PC-9 (cell line): ENCODE results near the gene APOBEC3C. TPM values are rescaled to one million over a fixed set of nuclear protein-coding genes. Genes with fewer than 3 reads are reported as not detected.
"Not testable (repeated sequence)": the region's sequence is repeated elsewhere in the genome, so short reads cannot be mapped to it uniquely, and the experiment has no call there.

Experiments used
- BruUV-seq: library from RNA; stranded (reverse); fragments of 400-500 nt; replicated peaks from 2 replicates; lab custom pipeline; 2021; lab: Mats Ljungman, UMichigan
- CTCF ChIA-PET: fragments of 300-600 bp; sonication (Branson Sonifier 250); formaldehyde crosslinking; loops from one replicate; lab custom pipeline; 2022; ENCODE audit warnings: antibody characterized with exemption; lab: Charles Lee
- POLR2A ChIA-PET: fragments of 300-600 bp; sonication (Branson Sonifier 250); formaldehyde crosslinking; loops from one replicate; lab custom pipeline; 2022; ENCODE audit warnings: antibody characterized with exemption; ENCODE audit not compliant: unreplicated experiment; lab: Charles Lee
- DNase-seq, 2 experiments: peaks; one replicate each; pipeline versions ENCODE4 v3.0.0 to v3.0.0-alpha.2; 2015 to 2022; ENCODE audit warnings: mixed read lengths in 1 of 2
- H2AFZ ChIP-seq: fragments of 200-600 bp; sonication (generic); 2 replicates; pipeline ENCODE4 v1.8.1; 2017; ENCODE audit warnings: antibody characterized with exemption
- H3F3A ChIP-seq: fragments of 200-600 bp; sonication (generic); 2 replicates; pipeline ENCODE4 v1.8.1; 2017; ENCODE audit warnings: antibody characterized with exemption, mild to moderate bottlenecking, low read depth; ENCODE audit not compliant: insufficient read depth
- H3K27ac ChIP-seq: fragments of 200-600 bp; sonication (generic); 2 replicates; pipeline ENCODE4 v1.6.1; 2016; ENCODE audit warnings: mixed run types
- H3K27me3 ChIP-seq: fragments of 200-600 bp; sonication (generic); 2 replicates; pipeline ENCODE4 v1.6.1; 2016; ENCODE audit warnings: low read depth, mixed run types; ENCODE audit not compliant: insufficient read depth
- H3K36me3 ChIP-seq: fragments of 200-600 bp; sonication (generic); 2 replicates; pipeline ENCODE4 v1.6.1; 2016; ENCODE audit warnings: low read depth, mixed run types
- H3K4me1 ChIP-seq: fragments of 200-600 bp; sonication (generic); replicated peaks from 2 replicates; pipeline ENCODE4 v1.6.1; 2016; ENCODE audit warnings: mixed run types; ENCODE audit not compliant: insufficient read depth
- H3K4me2 ChIP-seq: fragments of 200-600 bp; sonication (generic); 2 replicates; pipeline ENCODE4 v1.6.1; 2017; ENCODE audit warnings: mixed run types
- H3K4me3 ChIP-seq: fragments of 200-600 bp; sonication (generic); 2 replicates; pipeline ENCODE4 v1.6.1; 2016; ENCODE audit warnings: mixed run types
- H3K79me2 ChIP-seq: fragments of 200-600 bp; sonication (generic); 2 replicates; pipeline ENCODE4 v1.6.1; 2017; ENCODE audit warnings: low read depth, mixed run types
- H3K9me2 ChIP-seq: fragments of 200-600 bp; sonication (generic); 2 replicates; pipeline ENCODE4 v1.8.1; 2017; ENCODE audit warnings: mild to moderate bottlenecking; ENCODE audit not compliant: insufficient read depth
- H3K9me3 ChIP-seq: fragments of 200-600 bp; sonication (generic); 2 replicates; pipeline ENCODE4 v1.8.1; 2016; ENCODE audit warnings: low read depth; ENCODE audit not compliant: insufficient read depth
- H4K20me1 ChIP-seq: fragments of 200-600 bp; sonication (generic); 2 replicates; pipeline ENCODE4 v1.8.1; 2017; ENCODE audit not compliant: insufficient read depth
- EZH2 ChIP-seq: fragments of 200-600 bp; sonication (generic); IDR thresholded peaks from 2 replicates; pipeline ENCODE4 v1.8.0; 2017; ENCODE audit warnings: antibody characterized with exemption, low read depth
- intact Hi-C: fragments of 100-400 bp; cut with micrococcal nuclease; formaldehyde crosslinking; loops from one replicate; pipeline ENCODE4 v1.10.0; 2022; ENCODE audit not compliant: unreplicated experiment
- total RNA-seq: library from RNA; stranded (reverse); gene quantifications from 2 replicates; pipeline ENCODE4 v1.2.3, GENCODE V29; 2021
- TF ChIP-seq, protein P1 (sequence below): fragments of 200-600 bp; sonication (generic); conservative IDR thresholded peaks from 2 replicates; pipeline ENCODE4 v1.6.1; 2017; ENCODE audit warnings: mixed run types, antibody characterized with exemption, mild to moderate bottlenecking, moderate library complexity

The APOBEC3C gene
- total RNA-seq, 1 experiment from 2014 or later, result 64.6 TPM

DNA sequence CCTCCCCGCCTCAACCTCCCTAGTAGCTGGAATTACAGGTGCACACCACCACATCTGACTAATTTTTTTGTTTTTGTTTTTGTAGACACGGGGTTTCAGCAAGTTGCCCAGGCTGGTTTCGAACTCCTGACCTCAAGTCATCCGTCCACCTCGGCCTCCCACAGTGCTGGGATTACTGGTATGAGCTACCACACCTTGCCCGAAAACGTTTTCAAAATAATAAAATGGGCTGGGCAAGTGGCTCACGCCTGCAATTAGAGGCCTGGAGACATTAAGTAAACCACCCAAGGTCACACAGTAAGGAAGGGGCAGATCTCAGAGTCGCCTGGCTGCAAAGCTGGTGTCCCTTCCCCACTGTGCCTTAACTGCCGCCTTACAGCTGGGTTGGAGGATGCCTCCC, 33.5 kb upstream of the APOBEC3C start:
- intact Hi-C loops, result loop anchor here (5.0 to 10.0 kb wide), 2 partner anchors 43 to 226 kb away; partner anchors contain the start of gene SUN2
- H3K4me2 ChIP-seq, BruUV-seq, H3K4me3 ChIP-seq, H3K27me3 ChIP-seq, H3K9me2 ChIP-seq, H4K20me1 ChIP-seq, POLR2A ChIA-PET, H3K27ac ChIP-seq, H2AFZ ChIP-seq, DNase-seq: not testable (repeated sequence)
- CTCF ChIA-PET, result interaction anchor here (0.7 kb wide), 1 partner anchor 24 kb away, joined by 4 read pairs; no protein-coding TSS in a partner anchor
- H3K79me2 ChIP-seq, result peaks cover 14% of the 10 kb centered on the region
- H3F3A ChIP-seq, result peaks cover 35% of the 10 kb centered on the region
- peaks cover 37% of the 10 kb centered on the region for H3K4me1 ChIP-seq
- H3K36me3 ChIP-seq, result peaks cover 11% of the 10 kb centered on the region
- peaks cover 13% of the 10 kb centered on the region for H3K9me3 ChIP-seq

DNA sequence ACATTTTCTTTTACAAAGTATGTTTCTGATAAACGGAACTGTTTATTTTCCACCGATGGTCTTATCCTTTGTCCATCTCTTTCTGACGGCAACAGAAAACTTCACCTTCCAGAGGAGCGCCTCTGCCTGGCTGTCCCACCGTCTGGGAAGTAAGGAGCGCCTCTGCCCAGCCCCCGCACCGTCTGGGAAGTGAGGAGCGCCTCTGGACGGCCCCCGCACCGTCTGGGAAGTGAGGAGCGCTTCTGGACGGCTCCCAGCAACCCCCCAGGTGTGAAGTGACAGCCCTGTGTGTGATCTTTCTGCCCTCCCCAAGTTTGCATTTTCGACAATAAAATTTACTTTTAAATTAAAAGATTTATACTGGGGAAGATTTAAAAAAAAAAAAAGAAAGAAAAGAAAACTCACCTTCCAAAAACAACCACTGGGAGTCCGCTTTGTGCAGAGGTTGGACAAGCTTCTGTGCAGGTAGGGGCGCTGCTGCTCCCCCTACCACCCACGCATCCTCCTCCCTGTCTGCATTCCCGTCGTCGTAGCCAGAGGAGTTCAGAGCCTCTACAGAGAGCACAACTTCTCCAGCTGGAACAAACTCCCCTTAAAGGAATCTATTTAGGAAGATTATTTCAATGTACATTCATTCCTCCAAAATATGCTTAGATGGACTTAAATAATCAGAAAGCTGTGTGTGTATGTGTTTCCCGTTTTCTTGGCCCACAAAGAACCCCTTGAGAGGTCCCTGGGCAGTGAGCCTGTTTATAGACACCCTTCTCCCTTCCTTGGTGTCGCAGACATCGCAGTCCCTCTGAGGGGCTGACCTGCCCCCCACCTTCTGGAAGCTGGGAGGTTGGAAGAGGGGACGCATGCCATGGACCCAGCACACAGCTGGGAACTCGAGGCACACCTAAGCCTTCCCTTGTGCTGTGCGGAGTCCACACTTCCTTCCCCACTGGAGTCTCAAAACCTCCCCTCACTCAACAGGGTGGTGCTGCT, 32.8 kb upstream of the APOBEC3C start:
- peak overlapping the region; percentile 94 for H3K27ac ChIP-seq
- H3K9me3 ChIP-seq, result peaks cover 13% of the 10 kb centered on the region
- intact Hi-C loops, result loop anchor here (5.0 to 10.0 kb wide), 2 partner anchors 44 to 226 kb away; partner anchors contain the start of gene SUN2
- peak overlapping the region; percentile 88 for H3K4me2 ChIP-seq
- ChIA-PET POLR2A (interaction anchor here (0.6 to 0.7 kb wide), 2 partner anchors 41 to 1368 kb away, joined by 3 to 4 read pairs; no protein-coding TSS in a partner anchor), CTCF (interaction anchor here (0.7 to 1.1 kb wide), 3 partner anchors 25 to 212 kb away, joined by 3 to 4 read pairs (median 3); no protein-coding TSS in a partner anchor)
- peaks cover 35% of the 10 kb centered on the region for H3F3A ChIP-seq
- no peaks in the 10 kb centered on the region for H3K9me2 ChIP-seq
- peaks cover 11% of the 10 kb centered on the region for H3K36me3 ChIP-seq
- peak overlapping the region; percentile 58; the same call in 1 of the 2 replicates for H3K4me3 ChIP-seq
- no peak overlapping the region for H2AFZ ChIP-seq
- peaks cover 44% of the 10 kb centered on the region for H3K4me1 ChIP-seq
- H3K27me3 ChIP-seq, result no peaks in the 10 kb centered on the region
- H4K20me1 ChIP-seq, result no peaks in the 10 kb centered on the region
- H3K79me2 ChIP-seq, result peaks cover 14% of the 10 kb centered on the region
- TF ChIP-seq, protein P1, sequence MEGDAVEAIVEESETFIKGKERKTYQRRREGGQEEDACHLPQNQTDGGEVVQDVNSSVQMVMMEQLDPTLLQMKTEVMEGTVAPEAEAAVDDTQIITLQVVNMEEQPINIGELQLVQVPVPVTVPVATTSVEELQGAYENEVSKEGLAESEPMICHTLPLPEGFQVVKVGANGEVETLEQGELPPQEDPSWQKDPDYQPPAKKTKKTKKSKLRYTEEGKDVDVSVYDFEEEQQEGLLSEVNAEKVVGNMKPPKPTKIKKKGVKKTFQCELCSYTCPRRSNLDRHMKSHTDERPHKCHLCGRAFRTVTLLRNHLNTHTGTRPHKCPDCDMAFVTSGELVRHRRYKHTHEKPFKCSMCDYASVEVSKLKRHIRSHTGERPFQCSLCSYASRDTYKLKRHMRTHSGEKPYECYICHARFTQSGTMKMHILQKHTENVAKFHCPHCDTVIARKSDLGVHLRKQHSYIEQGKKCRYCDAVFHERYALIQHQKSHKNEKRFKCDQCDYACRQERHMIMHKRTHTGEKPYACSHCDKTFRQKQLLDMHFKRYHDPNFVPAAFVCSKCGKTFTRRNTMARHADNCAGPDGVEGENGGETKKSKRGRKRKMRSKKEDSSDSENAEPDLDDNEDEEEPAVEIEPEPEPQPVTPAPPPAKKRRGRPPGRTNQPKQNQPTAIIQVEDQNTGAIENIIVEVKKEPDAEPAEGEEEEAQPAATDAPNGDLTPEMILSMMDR, result peak; percentile 47; the same call in 1 of the 2 replicates
- no peak for TF ChIP-seq EZH2
- BruUV-seq, result TSS peak; percentile 94
- DNase-seq, result peak in 1 of 2 experiments; percentile 65

DNA sequence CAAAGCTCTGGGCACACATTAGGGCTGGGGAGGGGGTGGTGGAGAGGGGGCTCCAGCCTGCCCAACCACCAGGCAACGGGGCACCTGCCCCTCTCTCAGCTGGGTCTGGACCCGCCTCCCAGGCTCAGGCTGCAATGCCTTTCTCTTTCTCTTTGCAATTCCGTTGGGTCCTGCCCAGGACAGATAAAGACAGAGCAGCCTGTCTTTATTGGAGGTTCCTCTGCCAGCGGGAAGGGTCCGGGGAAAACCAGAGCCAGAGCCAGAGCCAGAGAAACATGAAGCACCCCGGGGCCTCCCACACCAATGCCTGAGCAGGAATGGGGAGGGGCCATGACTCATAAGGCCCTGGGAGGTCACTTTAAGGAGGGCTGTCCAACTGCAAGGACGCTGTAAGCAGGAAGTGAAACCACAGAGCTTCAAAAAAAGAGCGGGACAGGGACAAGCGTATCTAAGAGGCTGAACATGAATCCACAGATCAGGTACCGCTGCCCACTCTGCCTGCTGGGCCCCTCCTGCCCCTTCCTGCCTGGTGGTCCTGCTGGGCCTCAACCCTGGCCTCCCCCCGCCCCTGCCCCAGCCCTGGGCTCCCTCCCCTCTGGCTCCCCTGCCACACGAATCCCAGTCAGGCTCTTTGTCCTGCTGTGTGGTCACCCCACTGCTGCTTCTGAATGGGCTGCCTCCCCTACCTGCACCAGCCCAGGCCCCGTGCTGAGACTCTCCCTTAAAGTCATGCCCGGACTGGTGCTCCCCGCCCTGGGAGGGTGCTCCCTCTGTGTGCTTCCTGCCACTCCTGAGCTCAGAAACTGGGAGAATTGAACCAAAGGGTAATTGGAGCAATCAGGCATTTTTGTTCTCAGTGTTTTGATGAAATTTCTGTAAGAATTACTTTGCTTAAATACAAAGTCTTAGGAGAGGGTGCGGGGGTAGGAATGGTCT, 31.8 kb upstream of the APOBEC3C start, which contains the start of gene APOBEC3B:
Gene APOBEC3B (plus strand): TSS at position 356 of the 936 bp plus-strand sequence. CDS start 107 bp downstream, at position 463.
- peaks cover 13% of the 10 kb centered on the region for H3K9me3 ChIP-seq
- peaks cover 14% of the 10 kb centered on the region for H3K79me2 ChIP-seq
- peak within 1 kb of the TSS; percentile 94 for H3K27ac ChIP-seq
- H3K4me3 ChIP-seq, result peak within 1 kb of the TSS; percentile 58
- H4K20me1 ChIP-seq, result no peaks in the 10 kb centered on the region
- BruUV-seq, result TSS peak; percentile 64
- peaks cover 47% of the 10 kb centered on the region for H3K4me1 ChIP-seq
- H3K27me3 ChIP-seq, result no peaks in the 10 kb centered on the region
- H3K4me2 ChIP-seq, result peak within 1 kb of the TSS; percentile 88
- DNase-seq, result peak; percentile 94 to 99
- H3K9me2 ChIP-seq, result no peaks in the 10 kb centered on the region
- H3K36me3 ChIP-seq, result peaks cover 11% of the 10 kb centered on the region
- POLR2A ChIA-PET, result interaction anchor here (0.5 to 0.7 kb wide), 4 partner anchors 32 to 1367 kb away, joined by 3 to 6 read pairs (median 4); partner anchors contain the start of gene APOBEC3C
- TF ChIP-seq, protein P1, result no peak
- no peak for TF ChIP-seq EZH2
- no peak within 1 kb of the TSS for H2AFZ ChIP-seq
- peaks cover 35% of the 10 kb centered on the region for H3F3A ChIP-seq
- intact Hi-C loops, result loop anchor here (5.0 to 10.0 kb wide), 2 partner anchors 45 to 227 kb away; partner anchors contain the start of gene SUN2
- CTCF ChIA-PET, result interaction anchor here (0.9 to 1.1 kb wide), 5 partner anchors 9 to 213 kb away, joined by 3 to 4 read pairs (median 3); no protein-coding TSS in a partner anchor
